Kidney (tissue), 14 donors: ENCODE results near the gene LAMB2. TPM values are rescaled to one million over a fixed set of nuclear protein-coding genes. Genes with fewer than 3 reads are reported as not detected.

Experiments used
- DNase-seq, 5 donors: peaks; one replicate each; pipeline ENCODE4 v3.0.0-alpha.2; 2013 to 2020
- FAIRE-seq: peaks from 2 replicates; lab custom pipeline; 2012; peaks lifted over from hg19 to GRCh38; lab: Jason Lieb, UNC
- H3K27ac ChIP-seq, 2 donors: one replicate each; pipeline ENCODE4 v1.7.0; 2013; ENCODE audit warnings: low read depth in 2 of 2, low read length in 2 of 2, inconsistent platforms in 1 of 2
- H3K27me3 ChIP-seq: one replicate; pipeline ENCODE4 v1.7.1; 2013; ENCODE audit warnings: low read length, inconsistent platforms; ENCODE audit not compliant: control insufficient read depth, insufficient read depth
- H3K36me3 ChIP-seq, 3 donors: one replicate each; pipeline versions ENCODE4 v1.7.0 to v1.7.1; 2013; ENCODE audit warnings: low read length in 3 of 3, control low read depth in 1 of 3, inconsistent platforms in 1 of 3; ENCODE audit not compliant: insufficient read depth in 3 of 3, control insufficient read depth in 2 of 3
- H3K4me1 ChIP-seq, 3 donors: one replicate each; pipeline versions ENCODE4 v1.7.0 to v1.7.1; 2013; ENCODE audit warnings: low read length in 3 of 3, inconsistent platforms in 1 of 3, low read depth in 1 of 3; ENCODE audit not compliant: control insufficient read depth in 2 of 3, insufficient read depth in 2 of 3
- H3K4me3 ChIP-seq, 3 donors: one replicate each; pipeline versions ENCODE4 v1.7.0 to v1.8.1; 2013; ENCODE audit warnings: low read length in 3 of 3, control low read depth in 1 of 3, inconsistent platforms in 1 of 3
- H3K9ac ChIP-seq, 3 donors: one replicate each; pipeline versions ENCODE4 v1.7.0 to v1.7.1; 2013; ENCODE audit warnings: low read length in 3 of 3, control low read depth in 1 of 3, inconsistent platforms in 1 of 3
- H3K9me3 ChIP-seq, 3 donors: one replicate each; pipeline versions ENCODE4 v1.7.0 to v1.7.1; 2013; ENCODE audit warnings: low read length in 3 of 3, control low read depth in 1 of 3, inconsistent platforms in 1 of 3; ENCODE audit not compliant: control insufficient read depth in 2 of 3, insufficient read depth in 1 of 3
- intact Hi-C: fragments of 100-400 bp; cut with DNase I; formaldehyde crosslinking; loops from one replicate; pipeline ENCODE4 v1.11.1; 2022
- polyA plus RNA-seq: library from polyadenylated mRNA; stranded (reverse); fragments of 350-450 nt; fragmentation: Illumina TruSeq; extraction: RNeasy Lipid Tissue Mini Kit (QIAGEN cat#74804); gene quantifications from one replicate; pipeline ENCODE4 v1.2.3, GENCODE V29; 2014; ENCODE audit warnings: low read depth, low replicate concordance; ENCODE audit not compliant: insufficient read depth
- total RNA-seq: library from RNA; stranded (reverse); fragmentation: NEBNext Ultra II Directional; extraction: Animal tissue kit (Norgen Biotek cat#: 25700); gene quantifications from one replicate; pipeline ENCODE4 v1.2.1, GENCODE V29; 2021
- TF ChIP-seq, protein P1 (sequence below): IDR thresholded peaks from 3 replicates; pipeline ENCODE4 v1.5.1; 2012; ENCODE audit warnings: mild to moderate bottlenecking, moderate library complexity, borderline replicate concordance; ENCODE audit not compliant: insufficient read depth; ENCODE audit errors: extremely low read depth
- donor health status: control.
- donor health status: control.
- donor health status: control.
- donor health status: control.
- donor health status: control.
- donor health status: DM: yes; HTN: yes; CAD: no.
- donor health status: Normal renal cell carcinoma (clear cell type).

Gene LAMB2
- total and polyA plus RNA-seq, 2 donors from 2014 or later, result 444 to 460 TPM

DNA sequence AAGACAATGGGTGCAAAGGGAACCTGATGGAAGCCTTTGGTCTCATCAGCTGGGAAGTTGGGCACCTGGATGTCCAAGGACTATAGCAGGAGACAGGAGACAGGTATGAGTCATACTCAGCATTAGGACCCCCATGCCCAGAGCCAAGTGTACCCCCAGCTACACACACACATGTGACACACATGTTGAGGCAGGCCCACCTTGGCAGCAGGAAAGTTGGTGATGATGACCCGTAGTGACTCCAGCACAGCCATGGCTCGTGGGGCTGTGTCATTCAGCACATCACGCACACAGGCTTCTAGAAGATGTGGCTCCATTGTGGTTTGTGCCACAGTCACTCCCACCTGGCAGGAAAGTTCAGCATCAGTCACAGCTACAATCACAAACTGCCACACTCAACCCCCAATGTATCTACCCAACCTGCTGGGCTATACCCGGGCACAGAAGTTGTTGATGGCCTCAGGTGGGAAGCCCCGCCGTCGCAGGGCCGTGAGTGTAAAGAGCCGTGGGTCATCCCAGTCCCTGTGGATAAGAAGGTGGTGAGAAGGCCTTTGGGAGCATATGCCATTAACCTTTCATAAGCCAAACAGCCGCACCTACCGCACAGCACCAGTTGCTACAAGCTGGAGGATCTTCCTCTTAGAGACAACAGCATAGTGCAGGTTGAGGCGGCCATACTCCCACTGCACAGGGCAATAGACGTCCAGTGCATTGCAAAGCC is 33.8 kb downstream of the LAMB2 start:
- no peak for FAIRE-seq
- TF ChIP-seq, protein P1, sequence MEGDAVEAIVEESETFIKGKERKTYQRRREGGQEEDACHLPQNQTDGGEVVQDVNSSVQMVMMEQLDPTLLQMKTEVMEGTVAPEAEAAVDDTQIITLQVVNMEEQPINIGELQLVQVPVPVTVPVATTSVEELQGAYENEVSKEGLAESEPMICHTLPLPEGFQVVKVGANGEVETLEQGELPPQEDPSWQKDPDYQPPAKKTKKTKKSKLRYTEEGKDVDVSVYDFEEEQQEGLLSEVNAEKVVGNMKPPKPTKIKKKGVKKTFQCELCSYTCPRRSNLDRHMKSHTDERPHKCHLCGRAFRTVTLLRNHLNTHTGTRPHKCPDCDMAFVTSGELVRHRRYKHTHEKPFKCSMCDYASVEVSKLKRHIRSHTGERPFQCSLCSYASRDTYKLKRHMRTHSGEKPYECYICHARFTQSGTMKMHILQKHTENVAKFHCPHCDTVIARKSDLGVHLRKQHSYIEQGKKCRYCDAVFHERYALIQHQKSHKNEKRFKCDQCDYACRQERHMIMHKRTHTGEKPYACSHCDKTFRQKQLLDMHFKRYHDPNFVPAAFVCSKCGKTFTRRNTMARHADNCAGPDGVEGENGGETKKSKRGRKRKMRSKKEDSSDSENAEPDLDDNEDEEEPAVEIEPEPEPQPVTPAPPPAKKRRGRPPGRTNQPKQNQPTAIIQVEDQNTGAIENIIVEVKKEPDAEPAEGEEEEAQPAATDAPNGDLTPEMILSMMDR, result no peak
- no peak overlapping the region for H3K9ac ChIP-seq
- no peak overlapping the region for H3K4me3 ChIP-seq
- peaks cover 0 to 15% (median 12%) of the 10 kb centered on the region in 3 donors for H3K4me1 ChIP-seq
- H3K27me3 ChIP-seq, result no peaks in the 10 kb centered on the region
- H3K27ac ChIP-seq, result no peak overlapping the region
- H3K36me3 ChIP-seq, result peaks cover 14 to 51% (median 46%) of the 10 kb centered on the region in 3 donors
- intact Hi-C loops, result no loop called here
- no peaks in the 10 kb centered on the region for H3K9me3 ChIP-seq
- DNase-seq, result peak in 1 of 5 donors; percentile 29

DNA sequence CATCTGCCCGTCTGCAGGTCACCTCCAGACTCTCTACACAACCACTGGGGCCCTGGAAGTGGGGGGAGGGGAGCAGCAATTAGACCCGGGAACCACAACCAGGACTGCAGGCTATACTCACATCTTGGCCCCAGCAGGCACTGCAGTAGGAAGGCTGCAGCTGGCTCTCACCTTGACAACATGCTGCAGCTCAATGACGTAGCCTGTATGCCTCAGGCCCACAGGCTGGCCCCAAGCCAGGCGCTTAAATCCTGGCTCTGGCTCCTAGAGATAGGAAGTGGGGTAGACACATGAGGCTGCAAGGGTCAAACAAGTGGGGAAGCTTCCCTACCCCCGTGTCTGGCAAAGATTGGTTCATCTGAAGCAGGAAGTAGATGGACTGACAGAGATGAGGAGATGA is 34.4 kb downstream of the LAMB2 start:
- no peaks in the 10 kb centered on the region for H3K9me3 ChIP-seq
- H3K9ac ChIP-seq, result no peak overlapping the region
- no peak overlapping the region for H3K4me3 ChIP-seq
- peaks cover 14 to 51% (median 46%) of the 10 kb centered on the region in 3 donors for H3K36me3 ChIP-seq
- no peak overlapping the region for H3K27ac ChIP-seq
- intact Hi-C loops, result no loop called here
- FAIRE-seq, result no peak
- no peaks in the 10 kb centered on the region for H3K27me3 ChIP-seq
- H3K4me1 ChIP-seq, result peaks cover 0 to 8% (median 6%) of the 10 kb centered on the region in 3 donors
- TF ChIP-seq, protein P1, result no peak
- peak in 1 of 5 donors; percentile 51 for DNase-seq

DNA sequence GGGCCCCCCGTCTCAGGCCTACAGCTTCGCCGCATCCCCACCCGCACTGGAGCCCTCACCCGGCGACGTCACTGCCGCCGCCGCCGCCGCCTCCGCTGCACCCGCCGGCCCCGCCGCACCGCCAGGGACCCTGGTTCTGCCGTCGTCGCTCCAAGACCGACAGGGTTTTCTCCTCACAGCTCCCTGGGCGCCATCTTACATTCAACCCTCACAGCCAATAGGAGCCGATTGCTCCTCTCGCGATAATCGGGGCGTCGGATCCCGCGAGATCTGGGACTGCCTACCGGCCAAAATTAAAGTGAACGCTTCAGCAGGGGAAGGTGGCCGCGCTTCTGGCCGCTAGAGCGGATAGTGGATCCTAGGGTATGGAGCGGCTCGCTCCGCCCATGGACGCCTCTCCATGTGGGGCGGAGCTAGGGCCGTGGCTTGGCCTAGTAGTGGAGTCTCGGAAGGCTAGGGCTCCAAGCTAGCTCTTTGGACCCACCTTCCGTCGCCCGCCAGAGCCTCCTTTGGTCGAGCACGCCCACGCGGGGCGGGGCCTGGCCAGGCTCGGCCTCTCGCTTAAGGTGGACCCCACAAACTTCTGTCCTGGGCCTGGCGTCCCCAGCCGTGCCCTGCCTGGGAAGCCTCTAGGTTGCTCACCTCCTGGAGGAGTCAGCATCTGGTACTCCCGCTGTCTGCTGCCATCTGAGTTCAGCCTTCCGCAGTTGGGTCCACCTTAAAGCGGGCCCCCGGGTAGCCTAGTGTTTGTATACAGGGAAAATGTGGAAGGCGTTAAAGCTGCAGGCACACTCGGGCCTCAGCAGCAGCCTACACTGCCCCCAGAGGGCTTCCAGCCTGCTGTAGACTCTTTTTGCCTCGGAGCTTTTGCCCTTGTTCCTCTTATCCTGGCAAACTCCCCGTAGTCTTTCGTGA is 38.7 kb downstream of the LAMB2 start, which contains the start of gene QRICH1:
QRICH1 (minus strand) TSS at position 219 of the 915 bp plus-strand sequence. CDS start 17,054 bp downstream, outside the sequence.
- DNase-seq (peak; percentile 98 to 100 (median 99)), FAIRE-seq (peak; percentile 50)
- Histone ChIP-seq H3K36me3 (peaks cover 3 to 16% (median 12%) of the 10 kb centered on the region in 3 donors), H3K9ac (peak within 1 kb of the TSS; percentile 56 to 90 (median 74)), H3K9me3 (no peaks in the 10 kb centered on the region), H3K4me3 (peak within 1 kb of the TSS; percentile 78 to 98 (median 93)), H3K27ac (peak within 1 kb of the TSS; percentile 91 to 93), H3K27me3 (no peaks in the 10 kb centered on the region), H3K4me1 (peaks cover 0 to 15% (median 11%) of the 10 kb centered on the region in 3 donors)
- TF ChIP-seq, protein P1, result peak; percentile 51
- intact Hi-C loops, result no loop called here
